K562 (cell line): ENCODE results near the gene PEX3. TPM values are rescaled to one million over a fixed set of nuclear protein-coding genes. Genes with fewer than 3 reads are reported as not detected.
A peak's percentile ranks its signal among the peaks of the same experiment; 100 is the strongest.

Experiments used
- ATAC-seq: fragments of 200-7000 bp; cut with Tn5 transposase; 3 replicates; pipeline ENCODE4 v1.9.1; 2020; ENCODE audit warnings: moderate library complexity
- BruUV-seq: library from RNA; stranded (reverse); fragments of 400-500 nt; replicated peaks from 2 replicates; lab custom pipeline; 2021; lab: Mats Ljungman, UMichigan
- CTCF ChIA-PET: fragments of 300-600 bp; formaldehyde crosslinking; extraction: SDS; loops from one replicate; lab custom pipeline; 2021; ENCODE audit warnings: low intra/inter-chr PET ratio; lab: Yijun Ruan, JAX
- POLR2A ChIA-PET: fragments of 300-600, 350-650 bp; sonication (Branson Sonifier 250); formaldehyde crosslinking; extraction: SDS; loops from one replicate; lab custom pipeline; 2021; ENCODE audit warnings: antibody characterized with exemption, inconsistent platforms; lab: Yijun Ruan, JAX
- DNase-seq, 4 experiments: peaks; one replicate each; pipeline versions ENCODE4 v3.0.0 to v3.0.0-alpha.2; 2011 to 2018; ENCODE audit warnings: low spot score in 3 of 4, mixed read lengths in 3 of 4; ENCODE audit errors: extremely low read depth in 1 of 4
- FAIRE-seq: peaks from 2 replicates; lab custom pipeline; 2011; peaks lifted over from hg19 to GRCh38; lab: Jason Lieb, UNC
- H2AFZ ChIP-seq: 2 replicates; pipeline ENCODE4 v1.6.0; 2011; ENCODE audit warnings: low read depth, low read length, control low read depth, inconsistent platforms
- H3K27ac ChIP-seq: fragments of 200-600 bp; 3 replicates; pipeline ENCODE4 v1.8.0; 2011; ENCODE audit warnings: low read depth, mild to moderate bottlenecking, control low read depth, inconsistent platforms, low read length, moderate library complexity, mixed read lengths; ENCODE audit errors: extremely low read depth
- H3K27me3 ChIP-seq, 2 experiments: fragments of 300-600 bp in 1 of 2; 2 replicates in 1 of 2; 3 replicates in 1 of 2; pipeline versions ENCODE4 v1.6.0 to v1.8.0; 2011; ENCODE audit warnings: inconsistent platforms in 2 of 2, low read length in 2 of 2, mild to moderate bottlenecking in 1 of 2, mixed read lengths in 1 of 2, moderate library complexity in 1 of 2; ENCODE audit not compliant: control insufficient read depth in 2 of 2, insufficient read depth in 2 of 2
- H3K36me3 ChIP-seq: fragments of 300-600 bp; 3 replicates; pipeline ENCODE4 v1.8.0; 2011; ENCODE audit warnings: mild to moderate bottlenecking, low read length, inconsistent platforms; ENCODE audit not compliant: control insufficient read depth, insufficient read depth
- H3K4me1 ChIP-seq, 2 experiments: fragments of 200-600 bp in 1 of 2; replicated peaks in 1 of 2; 2 replicates in 1 of 2; 3 replicates in 1 of 2; pipeline versions ENCODE4 v1.5.1 to v1.8.0; 2011; ENCODE audit warnings: inconsistent platforms in 2 of 2, low read length in 2 of 2, mild to moderate bottlenecking in 1 of 2, mixed read lengths in 1 of 2, moderate library complexity in 1 of 2; ENCODE audit not compliant: control insufficient read depth in 2 of 2, insufficient read depth in 2 of 2
- H3K4me2 ChIP-seq: 2 replicates; pipeline ENCODE4 v1.6.1; 2011; ENCODE audit warnings: low read length, control low read depth, inconsistent platforms, mixed read lengths; ENCODE audit not compliant: insufficient read depth
- H3K4me3 ChIP-seq: fragments of 200-600 bp; sonication (generic), shearing (Covaris generic); 2 replicates; pipeline ENCODE4 v1.5.1; 2016; ENCODE audit warnings: control low read depth, inconsistent platforms
- H3K79me2 ChIP-seq: fragments of 200-600 bp; 3 replicates; pipeline ENCODE4 v1.8.0; 2011; ENCODE audit warnings: low read length, inconsistent platforms; ENCODE audit not compliant: control insufficient read depth, insufficient read depth
- H3K9ac ChIP-seq, 2 experiments: 2 replicates each; pipeline versions ENCODE4 v1.6.0 to v1.6.1; 2011; ENCODE audit warnings: low read depth in 2 of 2, low read length in 2 of 2, control low read depth in 1 of 2, inconsistent platforms in 1 of 2, mild to moderate bottlenecking in 1 of 2, mixed read lengths in 1 of 2; ENCODE audit not compliant: insufficient read depth in 1 of 2
- H3K9me1 ChIP-seq: one replicate; pipeline ENCODE4 v1.6.0; 2011; ENCODE audit warnings: inconsistent platforms, mild to moderate bottlenecking, low read length, moderate library complexity; ENCODE audit not compliant: control insufficient read depth, insufficient read depth
- H3K9me3 ChIP-seq: replicated peaks from 2 replicates; pipeline ENCODE4 v1.5.1; 2011; ENCODE audit warnings: low read depth, low read length, inconsistent platforms; ENCODE audit not compliant: control insufficient read depth, insufficient read depth
- H4K20me1 ChIP-seq: replicated peaks from 2 replicates; pipeline ENCODE4 v1.6.1; 2011; ENCODE audit warnings: low read length, inconsistent platforms, mixed read lengths; ENCODE audit not compliant: control insufficient read depth, insufficient read depth
- BACH1 ChIP-seq: fragments of 200-800 bp; sonication (Bioruptor generic); IDR thresholded peaks from 2 replicates; pipeline ENCODE4 v1.6.1; 2016; ENCODE audit warnings: missing genetic modification characterization, missing compliant biosample characterization
- ERF ChIP-seq: fragments of 450-650 bp; formaldehyde crosslinking; IDR thresholded peaks from 2 replicates; pipeline ENCODE4 v1.4.0; 2020; ENCODE audit warnings: mild to moderate bottlenecking, mixed read lengths
- JUNB ChIP-seq: fragments of 450-650 bp; formaldehyde crosslinking; conservative IDR thresholded peaks from 2 replicates; pipeline ENCODE4 v1.4.0; 2020; ENCODE audit warnings: mild to moderate bottlenecking
- MECOM ChIP-seq: fragments of 250-450 bp; sonication (Bioruptor Pico); IDR thresholded peaks from 2 replicates; pipeline ENCODE4 v1.8.0; 2022; ENCODE audit warnings: inconsistent platforms
- POLR2A ChIP-seq: fragments of 450-650 bp; conservative IDR thresholded peaks from 2 replicates; pipeline ENCODE4 v1.6.1; 2016
- TEAD4 ChIP-seq, 2 experiments: sonication (generic) in 1 of 2; formaldehyde crosslinking in 1 of 2; IDR thresholded peaks; 2 replicates each; pipeline versions ENCODE4 v1.6.1 to v1.8.0; 2012 to 2022; ENCODE audit warnings: borderline replicate concordance in 1 of 2, inconsistent platforms in 1 of 2, low read length in 1 of 2, mild to moderate bottlenecking in 1 of 2, missing genetic modification reagents in 1 of 2
- TSC22D4 ChIP-seq: fragments of 450-650 bp; IDR thresholded peaks from 2 replicates; pipeline ENCODE4 v1.6.1; 2016; ENCODE audit warnings: missing genetic modification characterization, missing biosample characterization, control low read depth
- ZBTB1 ChIP-seq: sonication (generic); formaldehyde crosslinking; IDR thresholded peaks from 2 replicates; pipeline ENCODE4 v1.8.1; 2023; ENCODE audit warnings: missing genetic modification reagents, low read depth, mild to moderate bottlenecking, borderline replicate concordance
- ZFP1 ChIP-seq: fragments of 450-650 bp; formaldehyde crosslinking; IDR thresholded peaks from 2 replicates; pipeline ENCODE4 v1.4.0; 2020; ENCODE audit warnings: mild to moderate bottlenecking, mixed read lengths
- ZNF232 ChIP-seq: sonication (generic); formaldehyde crosslinking; IDR thresholded peaks from 2 replicates; pipeline ENCODE4 v1.8.0; 2022; ENCODE audit warnings: mild to moderate bottlenecking, missing genetic modification reagents
- ZNF561 ChIP-seq: fragments of 450-650 bp; formaldehyde crosslinking; conservative IDR thresholded peaks from 2 replicates; pipeline ENCODE4 v1.4.0; 2020; ENCODE audit warnings: mild to moderate bottlenecking, moderate library complexity
- ZNF57 ChIP-seq: fragments of 450-650 bp; formaldehyde crosslinking; IDR thresholded peaks from 2 replicates; pipeline ENCODE4 v1.4.0; 2020; ENCODE audit warnings: mild to moderate bottlenecking, moderate library complexity
- ZNF699 ChIP-seq: fragments of 250-450 bp; sonication (Bioruptor Pico); IDR thresholded peaks from 2 replicates; pipeline ENCODE4 v1.8.0; 2021; ENCODE audit warnings: mild to moderate bottlenecking, moderate library complexity; ENCODE audit not compliant: insufficient replicate concordance
- ZNF766 ChIP-seq: fragments of 200-800 bp; sonication (Bioruptor generic); conservative IDR thresholded peaks from 2 replicates; pipeline ENCODE4 v1.6.1; 2016; ENCODE audit warnings: missing genetic modification characterization, missing compliant biosample characterization
- WGBS: fragments of 100-300 bp; shearing (Covaris generic); methylation state at CpG from one replicate; pipeline ENCODE4 v1.1.6; 2016; ENCODE audit warnings: low coverage, mixed read lengths; ENCODE audit not compliant: insufficient coverage; ENCODE audit errors: missing lambda C conversion rate; 5-methylcytosine and 5-hydroxymethylcytosine counted together
- in situ Hi-C: fragments of 300-500 bp; cut with MboI; formaldehyde crosslinking; loops from 4 replicates; pipeline ENCODE4 v1.15.0; 2018; ENCODE audit warnings: inconsistent platforms, mixed read lengths
- intact Hi-C: fragments of 100-400 bp; cut with micrococcal nuclease; formaldehyde crosslinking; loops from 2 replicates; pipeline ENCODE4 v1.14.2; 2022
- polyA plus RNA-seq, 8 experiments: library from polyadenylated mRNA; depleted of rRNA in 4 of 8; stranded (reverse) in 5 of 8; unstranded in 3 of 8; fragments of >200 nt; fragmentation: Nextera tagmentation in 2 of 8; fragmentation: Illumina TruSeq in 1 of 8; extraction: Ambion mirVana in 2 of 8; extraction: Trizol in 1 of 8; gene quantifications; 2 replicates each; pipeline versions ENCODE4 v1.2.1 to v1.2.3, GENCODE V29; 2011 to 2014; ENCODE audit warnings: inconsistent platforms in 1 of 8, missing spikeins in 1 of 8
- total RNA-seq, 7 experiments: library from RNA; depleted of rRNA in 6 of 7; stranded (reverse); fragments of >200 nt in 6 of 7; fragmentation: Illumina TruSeq in 2 of 7; extraction: Trizol in 2 of 7; gene quantifications; 2 replicates each; pipeline versions ENCODE4 v1.2.1 to v1.2.3, GENCODE V29; 2011 to 2021; ENCODE audit warnings: low replicate concordance in 1 of 7
- TF ChIP-seq, protein P1 (sequence below): sonication (generic); formaldehyde crosslinking; IDR thresholded peaks from 2 replicates; pipeline ENCODE4 v1.8.0; 2022; ENCODE audit warnings: mild to moderate bottlenecking, missing genetic modification reagents, borderline replicate concordance

The PEX3 gene
- total and polyA plus RNA-seq, 9 of the 15 experiments (the other 6 are each of a cell fraction or from before 2014, with no cell fraction given), result 17.3 to 69.6 (median 32.7) TPM

DNA sequence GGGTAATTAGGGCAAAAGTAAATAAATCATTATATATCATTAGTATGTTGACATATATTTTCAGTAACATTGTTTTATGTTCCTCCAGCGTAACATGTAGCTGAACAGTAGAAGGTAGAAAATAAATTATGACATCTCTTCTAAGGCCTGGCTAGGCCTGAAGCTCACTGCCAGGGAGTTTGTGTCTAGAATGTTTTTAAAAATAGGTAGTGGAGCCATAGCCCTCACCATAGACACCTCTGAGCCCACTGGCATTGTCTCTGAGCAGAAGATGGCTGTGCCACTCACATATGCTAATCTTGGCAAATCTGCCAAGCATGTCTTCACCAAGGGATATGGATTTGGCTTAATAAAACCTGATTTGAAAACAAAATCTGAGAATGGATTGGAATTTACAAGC lies 39.6 kb downstream of the PEX3 start:
- no peak for FAIRE-seq
- Histone ChIP-seq H3K9me3 (no peaks in the 10 kb centered on the region), H2AFZ (no peak overlapping the region), H4K20me1 (no peaks in the 10 kb centered on the region; the same call in 1 of the 2 replicates)
- WGBS, result 100% methylated on average over 1 of the region's 1 CpG
- POLR2A ChIA-PET, result interaction anchor here (0.6 to 1.5 kb wide), 2 partner anchors 11 to 564 kb away, joined by 3 to 4 read pairs; no protein-coding TSS in a partner anchor
- TF ChIP-seq TSC22D4 (tag), result no peak
- no peak for TF ChIP-seq MECOM (CRISPR knock-in tag)
- TF ChIP-seq ZNF561 (CRISPR knock-in tag), result no peak
- TF ChIP-seq ZFP1 (CRISPR knock-in tag), result no peak
- TF ChIP-seq, all 486 proteins: peak for 0
- no TSS peak for BruUV-seq
- in situ Hi-C loops, result no loop called here
- no peaks in the 10 kb centered on the region for H3K79me2 ChIP-seq
- no peak overlapping the region for H3K9ac ChIP-seq
- intact Hi-C loops, result no loop called here
- no peaks in the 10 kb centered on the region for H3K27me3 ChIP-seq
- CTCF ChIA-PET, result no interaction called here
- H3K4me3 ChIP-seq, result no peak overlapping the region
- DNase-seq, result no peak
- H3K27ac ChIP-seq, result no peak overlapping the region
- no peak for ATAC-seq
- peaks cover 21% of the 10 kb centered on the region for H3K36me3 ChIP-seq
- H3K4me1 ChIP-seq, result no peaks in the 10 kb centered on the region
- no peak overlapping the region for H3K4me2 ChIP-seq
- no peaks in the 10 kb centered on the region for H3K9me1 ChIP-seq

GRCh38 chr6:143490775-143491174 lies 40.2 kb downstream of the PEX3 start:
- ChIA-PET CTCF (no interaction called here), POLR2A (interaction anchor here (0.6 to 1.5 kb wide), 4 partner anchors 10 to 564 kb away, joined by 3 to 4 read pairs (median 3); no protein-coding TSS in a partner anchor)
- no peaks in the 10 kb centered on the region for H3K79me2 ChIP-seq
- H2AFZ ChIP-seq, result no peak overlapping the region
- H3K27ac ChIP-seq, result no peak overlapping the region
- H3K9me1 ChIP-seq, result no peaks in the 10 kb centered on the region
- peak; percentile 41 for ATAC-seq
- H4K20me1 ChIP-seq, result no peaks in the 10 kb centered on the region; the same call in 1 of the 2 replicates
- H3K36me3 ChIP-seq, result peaks cover 26% of the 10 kb centered on the region
- H3K4me1 ChIP-seq, result no peaks in the 10 kb centered on the region
- no peaks in the 10 kb centered on the region for H3K27me3 ChIP-seq
- no TSS peak for BruUV-seq
- no peak overlapping the region for H3K4me3 ChIP-seq
- no peak overlapping the region for H3K4me2 ChIP-seq
- peak in 1 of 4 experiments; percentile 16 for DNase-seq
- intact Hi-C loops (no loop called here), in situ Hi-C loops (no loop called here)
- FAIRE-seq, result peak; percentile 44
- H3K9ac ChIP-seq, result no peak overlapping the region
- WGBS, result 66% methylated on average over 8 of the region's 8 CpGs
- no peaks in the 10 kb centered on the region for H3K9me3 ChIP-seq
- TF ChIP-seq BACH1 (tag) (no peak), ERF (CRISPR knock-in tag) (no peak), ZNF232 (no peak), JUNB (CRISPR knock-in tag) (no peak), ZNF57 (CRISPR knock-in tag) (no peak), POLR2A (0 out of 2 replicates have a peak, but pooled peaks have one; percentile 4), ZNF766 (CRISPR knock-in tag) (no peak), ZNF699 (CRISPR knock-in tag) (no peak), ZBTB1 (peak; percentile 84), TEAD4 (IDR thresholded peaks at IDR 0.05; ENCODE audit: low read length) (0 out of 2 replicates have a peak, but pooled peaks have one; percentile 21), TEAD4 (CRISPR knock-in tag; IDR thresholded peaks at IDR 0.05; ENCODE audit: borderline replicate concordance) (no peak)
- TF ChIP-seq, protein P1, sequence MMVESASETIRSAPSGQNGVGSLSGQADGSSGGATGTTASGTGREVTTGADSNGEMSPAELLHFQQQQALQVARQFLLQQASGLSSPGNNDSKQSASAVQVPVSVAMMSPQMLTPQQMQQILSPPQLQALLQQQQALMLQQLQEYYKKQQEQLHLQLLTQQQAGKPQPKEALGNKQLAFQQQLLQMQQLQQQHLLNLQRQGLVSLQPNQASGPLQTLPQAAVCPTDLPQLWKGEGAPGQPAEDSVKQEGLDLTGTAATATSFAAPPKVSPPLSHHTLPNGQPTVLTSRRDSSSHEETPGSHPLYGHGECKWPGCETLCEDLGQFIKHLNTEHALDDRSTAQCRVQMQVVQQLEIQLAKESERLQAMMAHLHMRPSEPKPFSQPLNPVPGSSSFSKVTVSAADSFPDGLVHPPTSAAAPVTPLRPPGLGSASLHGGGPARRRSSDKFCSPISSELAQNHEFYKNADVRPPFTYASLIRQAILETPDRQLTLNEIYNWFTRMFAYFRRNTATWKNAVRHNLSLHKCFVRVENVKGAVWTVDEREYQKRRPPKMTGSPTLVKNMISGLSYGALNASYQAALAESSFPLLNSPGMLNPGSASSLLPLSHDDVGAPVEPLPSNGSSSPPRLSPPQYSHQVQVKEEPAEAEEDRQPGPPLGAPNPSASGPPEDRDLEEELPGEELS (CRISPR knock-in tag), result no peak
